ENCODE results near the gene TTC23L.
"Not testable (repeated sequence)": the region's sequence is repeated elsewhere in the genome, so short reads cannot be mapped to it uniquely, and the experiment has no call there.

The TTC23L gene

GRCh38 chr5:34923256-34923655, 84.3 kb downstream of the TTC23L start:
- DNase-seq (ENCODE audit: low read depth) = not testable (repeated sequence)

GRCh38 chr5:34923694-34924461, 84.9 kb downstream of the TTC23L start:
- no peak for DNase-seq (ENCODE audit: low read depth)

- DNase-seq (ENCODE audit: low read depth) = no peak
Measured at GRCh38 chr5:34924462-34924765, 85.5 kb downstream of the TTC23L start.

DNA sequence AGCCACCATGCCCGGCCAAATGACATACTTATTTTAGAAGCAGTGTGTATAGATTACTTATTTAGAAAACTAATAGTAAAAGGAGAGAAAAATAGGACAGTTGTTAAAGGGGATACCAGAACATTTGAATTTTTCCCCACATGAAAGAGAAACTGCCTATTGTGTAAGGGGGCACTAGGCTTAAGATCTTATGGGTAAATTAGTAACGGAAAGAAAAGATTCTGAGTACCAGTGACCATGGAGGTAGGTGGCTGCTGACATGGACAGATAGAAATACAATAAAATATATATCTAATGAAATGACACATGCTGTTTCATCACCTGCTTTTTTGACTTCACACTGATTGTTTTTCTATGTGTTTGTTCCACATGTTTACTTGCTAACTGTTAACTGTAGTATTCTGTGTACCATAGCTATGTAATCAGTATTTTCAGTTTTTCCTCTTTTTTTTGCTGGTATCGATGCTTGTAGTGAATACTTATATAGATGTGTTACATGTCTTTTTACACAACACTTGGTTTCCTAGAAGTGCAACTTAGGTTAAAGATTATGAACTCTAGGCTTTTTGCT, 87.4 kb downstream of the TTC23L start:
- no peak for DNase-seq (ENCODE audit: low read depth)

- DNase-seq (ENCODE audit: low read depth) = no peak
Measured at GRCh38 chr5:34927785-34928184, 88.8 kb downstream of the TTC23L start.

DNA sequence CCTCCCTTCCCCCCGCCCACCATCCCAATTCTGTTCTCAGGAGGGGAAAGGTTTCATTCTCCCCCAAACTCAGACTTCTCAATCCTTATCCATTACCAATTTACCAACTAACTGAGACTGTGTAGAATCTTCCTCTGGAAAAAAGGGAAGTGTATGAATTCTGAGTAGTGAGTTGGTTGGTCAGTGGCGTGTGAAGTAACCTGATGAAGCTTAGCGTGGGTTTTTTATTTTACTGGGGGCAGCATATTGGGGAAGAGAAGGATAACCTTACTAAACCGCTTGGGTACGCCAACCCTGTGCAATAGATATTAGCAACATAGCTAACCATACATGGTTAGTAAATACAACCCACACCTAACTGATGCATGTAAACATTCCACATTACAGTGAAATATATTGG, 89.3 kb downstream of the TTC23L start:
- DNase-seq (ENCODE audit: low read depth) = no peak

- DNase-seq (ENCODE audit: low read depth) = peak; percentile 96
Measured at GRCh38 chr5:34929134-34929719, 90.3 kb downstream of the TTC23L start, which contains the start of gene DNAJC21. DNAJC21 (plus strand) TSS chr5:34929559; CDS start chr5:34929820, 261 bp downstream.

DNA sequence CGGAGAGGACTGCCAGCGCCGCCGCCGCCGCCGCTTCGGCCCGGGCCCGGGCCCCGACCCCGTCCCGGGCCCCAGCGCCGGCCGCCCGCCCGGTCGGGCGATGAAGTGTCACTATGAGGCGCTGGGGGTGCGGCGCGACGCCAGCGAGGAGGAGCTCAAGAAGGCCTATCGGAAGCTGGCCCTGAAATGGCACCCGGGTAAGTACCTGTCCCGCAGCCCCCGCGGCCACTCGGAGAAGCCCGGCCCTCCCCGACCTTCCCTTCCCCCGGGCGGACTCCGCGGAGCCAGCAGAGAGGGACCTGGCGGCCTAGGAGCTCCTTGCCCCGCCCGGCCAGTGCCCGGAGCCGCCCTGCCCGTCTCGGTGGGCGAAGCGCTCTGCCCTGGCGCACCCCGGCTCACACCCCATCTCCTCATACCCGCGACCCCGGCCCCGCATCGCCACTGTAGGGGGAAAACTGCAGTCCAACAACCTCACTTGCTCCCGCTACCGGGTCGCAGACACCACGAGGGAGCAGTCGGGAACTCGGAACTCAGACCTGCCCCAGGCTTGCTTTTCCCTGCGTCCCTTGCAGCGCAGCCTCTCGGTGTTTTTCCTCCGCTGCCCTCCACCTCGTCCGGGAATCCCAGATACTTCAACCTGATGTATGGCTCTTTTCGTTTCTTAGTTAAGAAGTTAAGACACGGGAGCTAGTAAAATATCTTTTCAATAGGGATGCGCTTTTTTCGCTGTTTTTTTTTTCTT, 90.9 kb downstream of the TTC23L start:
- DNase-seq (ENCODE audit: low read depth) = peak; percentile 74

DNA sequence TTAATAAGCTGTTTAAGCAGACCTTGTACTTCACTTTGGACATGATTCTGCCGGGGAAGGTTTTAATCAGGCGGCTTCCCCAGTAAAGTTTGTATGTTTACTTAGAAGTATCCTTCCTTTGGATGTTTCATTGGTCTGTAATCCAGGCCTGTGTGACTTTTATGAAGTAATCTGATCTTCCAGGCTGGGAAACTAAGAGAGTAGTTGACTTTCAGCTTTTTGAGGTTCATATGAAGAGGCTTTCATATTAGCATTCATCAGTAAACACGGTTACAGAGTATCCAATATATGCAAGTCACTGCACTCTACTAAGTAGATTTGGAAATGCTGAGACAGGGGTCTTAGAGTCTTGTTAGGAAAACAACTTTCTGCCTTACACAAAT, 91.5 kb downstream of the TTC23L start:
- no peak for DNase-seq (ENCODE audit: low read depth)

- no peak for DNase-seq (ENCODE audit: low read depth)
Measured at GRCh38 chr5:34930870-34931269, 91.9 kb downstream of the TTC23L start.

- no peak for DNase-seq (ENCODE audit: low read depth)
Measured at GRCh38 chr5:34932947-34933346, 94.0 kb downstream of the TTC23L start.

GRCh38 chr5:34941936-34942335, 103.0 kb downstream of the TTC23L start:
- DNase-seq (ENCODE audit: low read depth) = no peak

GRCh38 chr5:34944044-34944443, 105.1 kb downstream of the TTC23L start:
- DNase-seq (ENCODE audit: low read depth) = no peak

DNA sequence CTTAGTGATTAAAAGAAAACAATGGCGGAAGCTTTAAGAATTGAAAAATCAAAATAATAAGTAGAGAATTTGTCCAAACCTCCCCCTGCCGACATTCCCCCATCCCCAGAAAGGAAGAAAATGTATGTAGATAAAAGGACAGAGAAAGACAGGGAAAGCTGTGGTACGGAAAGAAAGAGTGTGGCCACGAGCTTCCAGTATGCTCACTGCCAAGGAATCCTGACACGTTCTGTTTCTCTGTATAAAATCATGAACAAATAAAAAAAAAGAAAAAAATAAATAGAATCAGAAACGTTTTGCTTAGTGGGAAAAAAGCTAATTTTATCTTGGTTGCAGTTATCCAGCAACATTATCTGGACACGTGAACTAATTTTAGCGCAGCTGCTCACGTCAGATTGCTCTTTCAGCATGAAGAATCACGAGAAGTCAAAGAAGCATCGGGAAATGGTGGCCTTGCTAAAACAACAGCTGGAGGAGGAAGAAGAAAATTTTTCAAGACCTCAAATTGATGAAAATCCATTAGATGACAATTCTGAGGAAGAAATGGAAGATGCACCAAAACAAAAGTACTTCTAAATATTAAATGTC, 105.6 kb downstream of the TTC23L start:
- DNase-seq (ENCODE audit: low read depth) = no peak

All from activated T-helper 9 cell treated with anti-CD3 and anti-CD28 coated beads, Interleukin-2, amount 50 U/mL, for 16 hours (primary cell).